ENCODE data around the gene C17orf114. TPM values are rescaled to one million over a fixed set of nuclear protein-coding genes. Genes with fewer than 3 reads are reported as not detected.

The C17orf114 gene

DNA sequence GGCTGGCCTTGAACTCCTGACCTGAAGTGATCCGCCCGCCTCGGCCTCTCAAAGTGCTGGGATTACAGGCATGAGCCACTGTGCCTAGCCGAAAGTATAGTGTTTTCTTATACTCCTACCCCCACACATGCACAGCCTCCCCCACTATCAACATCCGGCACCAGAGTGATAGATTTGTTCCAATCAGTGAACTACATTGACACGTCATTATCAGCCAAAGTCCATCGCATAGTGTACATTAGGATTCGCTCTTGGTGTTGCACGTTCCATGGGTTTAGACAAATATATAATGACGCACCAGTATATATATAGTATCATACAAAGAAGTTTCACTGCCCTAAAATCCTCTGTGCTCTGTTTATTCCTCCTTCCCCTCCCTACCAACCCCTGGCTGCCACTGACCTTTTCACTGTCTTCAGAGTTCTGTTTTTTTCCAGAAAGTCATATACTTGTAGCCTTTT lies 42.3 kb downstream of the C17orf114 start:
- no TSS peak for BruUV-seq (replicated peaks)
- CTCF ChIA-PET = no interaction called here
- Mint-ChIP-seq H3K27ac (ENCODE audit: low read depth, unreplicated experiment) (no peak overlapping the region), H3K4me3 (ENCODE audit: unreplicated experiment) (no peak overlapping the region), H3K4me1 (ENCODE audit: insufficient read depth, unreplicated experiment) (no peaks in the 10 kb centered on the region), H3K9me3 (ENCODE audit: unreplicated experiment) (no peaks in the 10 kb centered on the region), H3K27me3 (ENCODE audit: insufficient read depth, unreplicated experiment) (peaks cover 26% of the 10 kb centered on the region), H3K36me3 (ENCODE audit: insufficient read depth, unreplicated experiment) (no peaks in the 10 kb centered on the region)
- TF ChIP-seq, protein P1, sequence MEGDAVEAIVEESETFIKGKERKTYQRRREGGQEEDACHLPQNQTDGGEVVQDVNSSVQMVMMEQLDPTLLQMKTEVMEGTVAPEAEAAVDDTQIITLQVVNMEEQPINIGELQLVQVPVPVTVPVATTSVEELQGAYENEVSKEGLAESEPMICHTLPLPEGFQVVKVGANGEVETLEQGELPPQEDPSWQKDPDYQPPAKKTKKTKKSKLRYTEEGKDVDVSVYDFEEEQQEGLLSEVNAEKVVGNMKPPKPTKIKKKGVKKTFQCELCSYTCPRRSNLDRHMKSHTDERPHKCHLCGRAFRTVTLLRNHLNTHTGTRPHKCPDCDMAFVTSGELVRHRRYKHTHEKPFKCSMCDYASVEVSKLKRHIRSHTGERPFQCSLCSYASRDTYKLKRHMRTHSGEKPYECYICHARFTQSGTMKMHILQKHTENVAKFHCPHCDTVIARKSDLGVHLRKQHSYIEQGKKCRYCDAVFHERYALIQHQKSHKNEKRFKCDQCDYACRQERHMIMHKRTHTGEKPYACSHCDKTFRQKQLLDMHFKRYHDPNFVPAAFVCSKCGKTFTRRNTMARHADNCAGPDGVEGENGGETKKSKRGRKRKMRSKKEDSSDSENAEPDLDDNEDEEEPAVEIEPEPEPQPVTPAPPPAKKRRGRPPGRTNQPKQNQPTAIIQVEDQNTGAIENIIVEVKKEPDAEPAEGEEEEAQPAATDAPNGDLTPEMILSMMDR (IDR thresholded peaks at IDR 0.05; ENCODE audit: unreplicated experiment) = no peak
- intact Hi-C loops (cut with micrococcal nuclease) = no loop called here
- no peak for DNase-seq (ENCODE audit: unreplicated experiment)
- POLR2A ChIA-PET = no interaction called here

DNA sequence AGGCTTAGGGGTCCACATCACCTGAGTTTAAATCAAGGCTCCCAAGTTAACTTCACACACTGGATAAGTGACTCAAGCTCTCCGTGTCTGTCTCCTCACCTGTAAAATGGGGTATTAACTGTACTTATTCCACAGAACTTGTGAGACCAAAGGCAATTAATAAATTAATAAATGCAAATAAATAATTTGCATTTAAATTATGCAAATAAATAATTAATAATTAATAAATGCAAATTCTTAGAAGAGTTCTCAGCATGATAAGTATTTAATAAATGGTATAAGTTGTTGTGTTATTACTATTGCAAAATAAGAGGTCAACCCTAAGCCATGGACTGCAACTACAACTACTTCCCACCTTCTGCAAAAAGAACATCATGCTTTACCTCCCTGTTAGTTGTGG lies 48.7 kb downstream of the C17orf114 start:
- Mint-ChIP-seq H3K9me3 (ENCODE audit: unreplicated experiment) (no peaks in the 10 kb centered on the region), H3K27me3 (ENCODE audit: insufficient read depth, unreplicated experiment) (peaks cover 63% of the 10 kb centered on the region), H3K36me3 (ENCODE audit: insufficient read depth, unreplicated experiment) (no peaks in the 10 kb centered on the region), H3K4me3 (ENCODE audit: unreplicated experiment) (no peak overlapping the region), H3K27ac (ENCODE audit: low read depth, unreplicated experiment) (no peak overlapping the region), H3K4me1 (ENCODE audit: insufficient read depth, unreplicated experiment) (no peaks in the 10 kb centered on the region)
- intact Hi-C loops (cut with micrococcal nuclease) = no loop called here
- DNase-seq (ENCODE audit: unreplicated experiment) = no peak
- TF ChIP-seq, protein P1 (IDR thresholded peaks at IDR 0.05; ENCODE audit: unreplicated experiment) = no peak
- no TSS peak for BruUV-seq (replicated peaks)
- ChIA-PET CTCF (no interaction called here), POLR2A (interaction anchor here (0.6 to 1.6 kb wide), 3 partner anchors 15 to 43 kb away, joined by 3 to 4 read pairs (median 3); partner anchors contain the start of gene ARRB2)

DNA sequence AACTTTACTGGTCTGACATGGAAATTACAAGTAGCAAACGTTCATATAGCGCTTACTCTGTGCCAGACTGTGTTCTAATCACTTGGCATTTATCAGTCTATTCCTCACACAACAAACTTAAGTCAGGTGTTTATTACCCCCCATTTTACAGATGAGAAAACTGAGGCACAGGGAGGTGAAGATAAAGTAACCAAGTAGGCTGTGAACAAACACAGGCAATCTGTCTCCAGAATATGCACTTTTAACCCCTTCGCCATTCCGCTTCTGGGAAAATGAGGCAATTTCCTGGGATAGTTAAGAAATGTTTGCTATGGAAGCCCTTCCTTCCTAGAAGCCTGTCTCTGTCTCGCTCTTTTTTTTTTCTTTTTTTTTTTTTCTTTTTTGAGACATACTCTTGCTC lies 50.2 kb downstream of the C17orf114 start:
- intact Hi-C loops (cut with micrococcal nuclease) = no loop called here
- no peaks in the 10 kb centered on the region for H3K9me3 Mint-ChIP-seq (ENCODE audit: unreplicated experiment)
- no peaks in the 10 kb centered on the region for H3K4me1 Mint-ChIP-seq (ENCODE audit: insufficient read depth, unreplicated experiment)
- TF ChIP-seq, protein P1 (IDR thresholded peaks at IDR 0.05; ENCODE audit: unreplicated experiment) = no peak
- ChIA-PET POLR2A (interaction anchor here (0.6 kb wide), 1 partner anchor 151 kb away, joined by 3 read pairs; the partner anchor contains the start of gene CHRNE), CTCF (no interaction called here)
- BruUV-seq (replicated peaks) = no TSS peak
- H3K27ac Mint-ChIP-seq (ENCODE audit: low read depth, unreplicated experiment) = no peak overlapping the region
- no peak overlapping the region for H3K4me3 Mint-ChIP-seq (ENCODE audit: unreplicated experiment)
- peaks cover 65% of the 10 kb centered on the region for H3K27me3 Mint-ChIP-seq (ENCODE audit: insufficient read depth, unreplicated experiment)
- DNase-seq (ENCODE audit: unreplicated experiment) = peak; percentile 36
- H3K36me3 Mint-ChIP-seq (ENCODE audit: insufficient read depth, unreplicated experiment) = no peaks in the 10 kb centered on the region

Other genes with a start within 250 kb of the C17orf114 start
- gene MYBBP1A, start 246.9 kb downstream of the C17orf114 start, total RNA-seq (2022) = 78.3 and 123 TPM in 2 replicates
- gene GGT6, start 241.8 kb downstream of the C17orf114 start, total RNA-seq (2022) = not detected in 2 replicates
- gene SMTNL2, start 217.8 kb downstream of the C17orf114 start, total RNA-seq (2022) = not detected in 2 replicates
- not detected in 2 replicates for gene ALOX15, start 160.7 kb downstream of the C17orf114 start, total RNA-seq (2022)
- gene PELP1, start 98.2 kb downstream of the C17orf114 start, total RNA-seq (2022) = 63.9 and 74.8 TPM in 2 replicates
- gene ARRB2, start 91.7 kb downstream of the C17orf114 start, total RNA-seq (2022) = 20.7 and 25.1 TPM in 2 replicates
- gene MED11, start 70.9 kb downstream of the C17orf114 start, total RNA-seq (2022) = 15.2 and 15.8 TPM in 2 replicates
- gene ZMYND15, start 62.5 kb downstream of the C17orf114 start, total RNA-seq (2022) = 1.3 and 1.8 TPM in 2 replicates
- gene CXCL16, start 62.4 kb downstream of the C17orf114 start, total RNA-seq (2022) = 16.7 and 20.6 TPM in 2 replicates
- not detected in 2 replicates for gene TM4SF5, start 30.4 kb downstream of the C17orf114 start, total RNA-seq (2022)
- 0.77 and 1.1 TPM in 2 replicates for gene VMO1, start 16.0 kb downstream of the C17orf114 start, total RNA-seq (2022)
- not detected in 2 replicates for gene GLTPD2, start 13.4 kb downstream of the C17orf114 start, total RNA-seq (2022)
- gene PSMB6, start 6.2 kb downstream of the C17orf114 start, total RNA-seq (2022) = 169 and 182 TPM in 2 replicates
- 27.6 and 31.7 TPM in 2 replicates for gene PLD2, start 4.8 kb upstream of the C17orf114 start, total RNA-seq (2022)
- gene MINK1, start 31.0 kb upstream of the C17orf114 start, total RNA-seq (2022) = 106 and 124 TPM in 2 replicates
- 3.6 and 4.3 TPM in 2 replicates for gene C17orf107, start 97.2 kb upstream of the C17orf114 start, total RNA-seq (2022)
- gene CHRNE, start 100.8 kb upstream of the C17orf114 start, total RNA-seq (2022) = not detected in 2 replicates
- gene GP1BA, start 129.9 kb upstream of the C17orf114 start, total RNA-seq (2022) = not detected in 2 replicates
- 46.8 and 54.5 TPM in 2 replicates for gene SLC25A11, start 137.7 kb upstream of the C17orf114 start, total RNA-seq (2022)
- gene RNF167, start 137.9 kb upstream of the C17orf114 start, total RNA-seq (2022) = 100.0 and 109 TPM in 2 replicates
- gene PFN1, start 146.2 kb upstream of the C17orf114 start, total RNA-seq (2022) = 1,010 and 1,106 TPM in 2 replicates
- 19.0 and 20.2 TPM in 2 replicates for gene ENO3, start 148.8 kb upstream of the C17orf114 start, total RNA-seq (2022)
- gene SPAG7, start 165.5 kb upstream of the C17orf114 start, total RNA-seq (2022) = 112 and 151 TPM in 2 replicates
- 126 and 154 TPM in 2 replicates for gene CAMTA2, start 185.3 kb upstream of the C17orf114 start, total RNA-seq (2022)
- 0.44 and 0.49 TPM in 2 replicates for gene INCA1, start 195.2 kb upstream of the C17orf114 start, total RNA-seq (2022)
- 84.8 and 100 TPM in 2 replicates for gene KIF1C, start 195.6 kb upstream of the C17orf114 start, total RNA-seq (2022)
- not detected in 2 replicates for gene SLC52A1, start 233.1 kb upstream of the C17orf114 start, total RNA-seq (2022)